GM23248 (cell line): Measurements from ENCODE around the gene CDHR1.

Experiments used
- EZH2 ChIP-seq: fragments of 200-600 bp; sonication (generic); IDR thresholded peaks from 2 replicates; pipeline ENCODE4 v1.6.1; 2018; ENCODE audit warnings: antibody characterized with exemption, mild to moderate bottlenecking; ENCODE audit not compliant: insufficient read depth, poor library complexity, severe bottlenecking
- EZH2phosphoT487 ChIP-seq: fragments of 200-600 bp; sonication (generic); IDR thresholded peaks from 2 replicates; pipeline ENCODE4 v1.6.1; 2018; ENCODE audit warnings: antibody characterized with exemption, moderate library complexity, mild to moderate bottlenecking, low read depth; ENCODE audit not compliant: insufficient read depth

- no peak for TF ChIP-seq EZH2
- TF ChIP-seq EZH2phosphoT487: no peak
Observed at GRCh38 chr10:84200537-84201243, 6.4 kb downstream of the CDHR1 start.
